Vein endothelial cell (primary cell): ENCODE data around the gene ALAD. TPM values are rescaled to one million over a fixed set of nuclear protein-coding genes. Genes with fewer than 3 reads are reported as not detected.

Source experiments
- total RNA-seq: library from RNA; depleted of rRNA; stranded (reverse); fragments of >200 nt; gene quantifications from 2 replicates; pipeline ENCODE4 v1.2.3, GENCODE V29; 2012

ALAD gene
- total RNA-seq = 13.4 and 14.3 TPM in 2 replicates

DNA sequence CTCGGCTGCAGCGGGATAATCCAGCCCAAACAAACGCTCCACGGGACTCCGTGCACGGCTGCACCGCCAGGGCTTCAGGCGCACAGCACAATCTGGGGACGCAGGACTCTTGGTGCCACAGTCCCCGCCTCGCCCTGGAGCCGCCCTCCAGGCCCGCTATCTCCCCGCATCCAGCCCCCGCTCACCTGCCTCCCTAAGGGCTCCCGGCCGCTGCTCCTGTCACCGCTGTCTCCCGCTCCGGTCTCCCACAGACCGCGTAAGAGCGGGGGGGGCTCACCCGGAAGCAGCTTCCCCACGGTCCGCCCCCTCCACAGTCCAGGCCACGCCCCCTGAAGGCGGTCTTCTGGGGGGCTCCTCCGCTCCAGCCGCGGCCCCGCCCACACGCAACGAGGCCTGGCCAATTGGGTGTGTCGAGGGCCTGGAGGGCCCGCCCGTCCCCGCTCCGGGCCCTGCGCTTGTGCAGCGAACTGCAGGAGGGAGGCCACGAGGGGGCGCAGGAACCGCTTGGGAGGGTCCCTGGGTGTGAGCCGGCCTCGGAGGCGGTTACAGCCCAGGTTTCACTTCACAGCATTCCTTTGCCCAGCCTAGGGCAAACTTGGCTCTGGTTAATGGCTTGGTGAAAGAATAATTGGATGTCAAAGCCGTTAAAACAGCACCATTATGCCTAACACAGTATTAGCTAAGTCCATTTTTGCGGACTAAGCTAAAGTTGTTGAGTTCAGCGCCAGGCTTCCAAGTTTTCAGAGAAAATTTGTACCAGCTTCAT, at the start of gene ALAD:
Gene ALAD, minus strand, starts transcription at position 258 of the 766 bp plus-strand sequence. CDS start 7,725 bp downstream, outside the sequence.

DNA sequence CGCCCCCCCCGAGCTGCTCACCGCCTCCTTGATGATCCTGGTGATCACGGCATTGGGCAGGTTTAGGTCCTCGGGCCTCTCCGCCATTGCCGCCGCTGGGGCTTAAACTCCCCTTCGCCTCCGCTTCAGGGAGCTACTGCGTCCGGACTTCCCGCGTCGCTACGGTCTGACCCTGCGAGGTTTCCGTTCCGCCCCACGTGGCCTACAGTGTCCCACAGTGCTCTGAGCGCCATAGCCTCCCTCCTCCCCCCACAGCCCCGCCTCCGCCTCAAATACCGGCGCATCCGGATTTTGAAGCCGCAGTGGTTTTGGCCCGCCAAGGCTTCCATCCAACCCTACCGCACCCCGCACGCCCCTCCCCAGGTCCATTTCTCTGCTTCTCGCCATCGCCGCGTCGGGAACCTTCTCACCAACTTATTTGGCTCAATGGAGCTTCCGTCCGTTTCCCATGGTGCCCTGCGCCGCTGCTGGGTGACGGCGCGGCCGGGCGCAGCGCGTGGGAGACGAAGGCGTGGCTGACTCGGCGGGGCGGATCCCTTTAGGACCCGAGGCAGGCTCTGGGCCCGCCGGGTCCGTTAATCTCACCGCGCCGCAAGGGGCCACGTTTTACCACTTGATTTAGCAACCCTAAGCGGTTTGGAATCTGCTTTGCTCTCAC, 9.3 kb upstream of the ALAD start, which contains the start of the genes C9orf43 and POLE3:
Gene C9orf43, plus strand, starts transcription at position 541 of the 658 bp plus-strand sequence. CDS start 2,747 bp downstream, outside the sequence.
Gene POLE3, minus strand, starts transcription at position 469 of the 658 bp plus-strand sequence. Its CDS starts 382 bp downstream, at position 87.

DNA sequence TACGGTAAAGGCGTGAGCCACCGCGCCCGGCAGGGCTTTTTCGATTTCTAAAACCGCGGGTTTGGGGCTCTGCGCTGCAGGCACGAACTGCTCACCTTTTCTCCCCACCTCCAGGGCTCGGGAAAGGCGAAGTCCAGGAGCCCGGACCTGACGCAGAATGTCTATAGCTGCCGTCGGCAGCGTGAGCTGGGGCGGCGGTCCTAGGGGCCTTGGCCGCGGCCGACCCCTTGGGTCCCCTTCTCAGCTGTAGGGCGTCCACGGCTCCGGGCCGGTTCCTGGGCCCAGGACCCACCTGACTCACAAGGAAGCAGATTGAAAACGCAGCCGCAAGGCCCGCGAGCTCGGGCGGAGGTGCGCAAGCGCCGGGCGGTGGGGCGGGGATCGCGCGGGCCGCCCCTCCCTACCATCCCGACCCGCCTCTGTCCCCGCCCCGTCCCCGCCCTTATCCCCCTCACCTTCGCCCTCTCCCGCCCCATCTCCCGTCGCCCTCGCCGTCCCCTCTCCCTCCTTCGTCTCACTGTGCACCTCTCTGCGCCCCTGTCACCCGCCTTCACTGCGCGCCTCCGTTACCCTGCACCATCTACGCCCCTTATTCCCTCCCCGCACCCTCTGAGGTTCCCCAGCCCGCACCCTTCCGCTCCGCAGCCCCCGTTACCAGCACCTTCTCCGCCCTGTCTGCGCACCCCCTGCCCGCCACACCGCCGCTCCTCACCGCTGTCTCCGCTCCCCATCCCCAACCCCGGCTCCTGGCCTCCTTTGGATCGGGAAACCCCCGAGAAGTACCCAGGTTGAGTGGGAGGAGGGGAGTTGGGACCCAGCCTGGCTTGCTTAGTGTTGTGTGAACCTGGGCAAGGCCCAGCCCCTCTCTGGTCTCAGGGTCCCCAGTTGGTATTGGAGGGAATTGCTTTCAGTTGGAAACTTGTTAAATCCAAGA, 24.2 kb downstream of the ALAD start, which contains the start of gene HDHD3:
Gene HDHD3, minus strand, starts transcription at position 353 of the 934 bp plus-strand sequence. CDS start 2,632 bp downstream, outside the sequence.

DNA sequence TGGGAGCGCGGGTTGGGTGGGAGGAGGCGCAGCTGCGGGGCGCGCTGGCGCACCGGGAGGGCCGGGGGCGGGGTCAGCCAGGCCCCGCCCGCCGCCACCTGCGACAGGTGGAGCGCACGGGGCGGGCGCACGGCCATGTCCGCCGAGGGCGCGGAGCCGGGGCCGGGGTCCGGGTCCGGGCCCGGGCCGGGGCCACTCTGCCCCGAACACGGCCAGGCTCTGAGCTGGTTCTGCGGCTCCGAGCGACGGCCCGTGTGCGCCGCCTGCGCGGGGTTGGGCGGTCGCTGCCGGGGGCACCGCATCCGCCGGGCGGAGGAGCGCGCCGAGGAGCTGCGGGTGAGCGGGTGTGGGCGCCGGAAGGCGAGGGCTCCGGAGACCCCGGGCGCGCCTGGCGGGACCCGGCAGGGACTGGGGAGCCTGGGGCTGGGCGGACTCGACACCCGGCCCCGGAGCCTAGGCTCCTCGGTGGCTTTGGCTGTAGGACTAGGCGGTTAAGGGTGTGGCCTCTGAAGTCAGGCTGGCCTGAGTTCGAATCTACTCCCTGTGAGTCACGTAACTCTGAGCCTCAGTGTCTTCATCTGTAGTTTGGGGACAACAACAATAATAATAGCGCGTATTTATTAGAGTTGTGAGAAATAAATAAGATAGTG, 51.5 kb downstream of the ALAD start, which contains the start of gene BSPRY:
Gene BSPRY, plus strand, starts transcription at position 97 of the 650 bp plus-strand sequence. Its CDS starts 39 bp downstream, at position 136.

DNA sequence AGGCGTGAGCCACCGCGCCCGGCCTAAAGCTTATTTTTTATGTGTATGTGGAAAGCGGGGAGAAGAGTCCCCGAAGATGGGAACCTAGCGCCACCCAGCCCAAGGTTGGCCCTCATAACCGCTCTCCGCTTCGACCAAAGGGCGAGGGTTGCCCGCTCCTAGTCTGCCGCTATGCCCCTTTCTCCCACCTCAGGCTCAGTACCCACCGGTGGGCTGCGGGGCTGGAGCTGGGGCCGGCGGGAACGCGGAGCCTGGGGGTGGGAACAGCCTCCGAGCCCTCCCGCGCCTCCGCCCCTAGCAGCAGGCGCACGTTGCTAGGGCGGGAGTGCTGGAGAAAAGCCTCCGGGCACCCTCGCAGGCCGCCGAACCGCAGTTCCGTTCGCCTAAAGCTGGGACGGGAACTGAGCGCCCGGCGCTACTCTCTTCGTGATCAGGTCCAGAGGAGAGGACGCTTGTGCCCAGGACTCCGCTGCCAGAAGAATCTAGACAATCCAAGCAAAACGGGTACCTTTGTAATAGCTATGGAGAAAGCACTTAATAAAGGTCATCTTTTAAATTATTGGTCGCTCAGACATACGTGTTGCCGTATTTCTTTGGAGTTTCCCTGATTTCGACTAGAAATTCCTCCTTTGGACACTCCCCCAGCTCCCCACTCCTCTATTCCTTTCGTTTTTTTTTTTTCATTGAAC, 60.9 kb downstream of the ALAD start, which contains the start of gene WDR31:
Gene WDR31, minus strand, starts transcription at position 265 of the 689 bp plus-strand sequence. CDS start 8,253 bp downstream, outside the sequence.

Other genes with a start within 250 kb of the ALAD start
- gene FKBP15, start 180.0 kb downstream of the ALAD start, total RNA-seq = 24.2 and 28.8 TPM in 2 replicates
- 18.0 TPM in 2 replicates for gene SLC31A1, start 179.7 kb downstream of the ALAD start, total RNA-seq
- gene CDC26, start 125.7 kb downstream of the ALAD start, total RNA-seq = 32.9 and 34.3 TPM in 2 replicates
- 23.2 and 28.2 TPM in 2 replicates for gene PRPF4, start 125.6 kb downstream of the ALAD start, total RNA-seq
- not detected in 2 replicates for gene RNF183, start 97.9 kb downstream of the ALAD start, total RNA-seq
- 0.29 and 0.33 TPM in 2 replicates for gene WDR31, start 61.0 kb downstream of the ALAD start, total RNA-seq
- not detected in 2 replicates for gene BSPRY, start 51.7 kb downstream of the ALAD start, total RNA-seq
- gene HDHD3, start 24.3 kb downstream of the ALAD start, total RNA-seq = 7.5 and 9.2 TPM in 2 replicates
- 52.3 and 63.3 TPM in 2 replicates for gene POLE3, start 9.4 kb upstream of the ALAD start, total RNA-seq
- 1.2 and 1.3 TPM in 2 replicates for gene C9orf43, start 9.5 kb upstream of the ALAD start, total RNA-seq
- 360 and 441 TPM in 2 replicates for gene RGS3, start 62.4 kb upstream of the ALAD start, total RNA-seq